ENCODE data around the gene SFTA2.

- TF ChIP-seq POLR2AphosphoS5 (IDR thresholded peaks at IDR 0.05; ENCODE audit: low read depth, low read length): no peak
- TF ChIP-seq POLR2A (IDR thresholded peaks at IDR 0.05; ENCODE audit: low read depth, low read length): no peak
Observed at GRCh38 chr6:30979141-30979540, 47.2 kb upstream of the SFTA2 start.

All from GM12892 (cell line).